Vagina (tissue), 2 donors: ENCODE results near the gene SEL1L. TPM values are rescaled to one million over a fixed set of nuclear protein-coding genes. Genes with fewer than 3 reads are reported as not detected.

Experiments used
- DNase-seq, 2 donors: peaks; one replicate each; pipeline ENCODE4 v3.0.0-alpha.2; 2017; ENCODE audit errors: extremely low spot score in 2 of 2
- H3K27ac ChIP-seq: fragments of 200-600 bp; sonication (generic); one replicate; pipeline ENCODE4 v1.5.1; 2019
- H3K27me3 ChIP-seq: fragments of 200-600 bp; sonication (generic); one replicate; pipeline ENCODE4 v1.5.1; 2019
- H3K36me3 ChIP-seq, 2 donors: fragments of 200-600 bp; sonication (generic); one replicate each; pipeline ENCODE4 v1.5.1; 2017 to 2019
- H3K4me1 ChIP-seq: fragments of 200-600 bp; sonication (generic); one replicate; pipeline ENCODE4 v1.5.1; 2019
- H3K4me3 ChIP-seq, 2 donors: fragments of 200-600 bp; sonication (generic); 1 replicate in 1 of 2; 2 replicates in 1 of 2; pipeline ENCODE4 v1.5.1; 2016 to 2019
- H3K9me3 ChIP-seq: fragments of 200-600 bp; sonication (generic); one replicate; pipeline ENCODE4 v1.5.1; 2019
- POLR2A ChIP-seq, 2 donors: fragments of 450-650 bp; IDR thresholded peaks; one replicate each; pipeline ENCODE4 v1.6.1; 2017; ENCODE audit warnings: antibody characterized with exemption in 2 of 2, mild to moderate bottlenecking in 2 of 2, moderate library complexity in 2 of 2
- POLR2AphosphoS5 ChIP-seq, 2 donors: sonication (generic); formaldehyde crosslinking; IDR thresholded peaks; one replicate each; pipeline ENCODE4 v1.9.0; 2017; ENCODE audit warnings: antibody characterized with exemption in 2 of 2, mild to moderate bottlenecking in 2 of 2, low read depth in 1 of 2; ENCODE audit not compliant: insufficient read depth in 1 of 2
- intact Hi-C: fragments of 100-400 bp; cut with DNase I; formaldehyde crosslinking; loops from one replicate; pipeline ENCODE4 v1.15.1; 2023
- total RNA-seq: library from RNA; depleted of rRNA; stranded (reverse); fragments of >200 nt; gene quantifications from one replicate; pipeline ENCODE4 v1.2.3, GENCODE V29; 2016
- TF ChIP-seq, protein P1 (sequence below), 3 experiments: fragments of 450-650 bp in 2 of 3; fragments of 200-600 bp in 1 of 3; sonication (generic) in 1 of 3; IDR thresholded peaks; one replicate each; pipeline ENCODE4 v1.5.1; 2017 to 2019; ENCODE audit warnings: antibody characterized with exemption in 3 of 3, mild to moderate bottlenecking in 2 of 3, moderate library complexity in 2 of 3

The SEL1L gene
- total RNA-seq, 1 donor from 2014 or later, result 28.2 TPM

DNA sequence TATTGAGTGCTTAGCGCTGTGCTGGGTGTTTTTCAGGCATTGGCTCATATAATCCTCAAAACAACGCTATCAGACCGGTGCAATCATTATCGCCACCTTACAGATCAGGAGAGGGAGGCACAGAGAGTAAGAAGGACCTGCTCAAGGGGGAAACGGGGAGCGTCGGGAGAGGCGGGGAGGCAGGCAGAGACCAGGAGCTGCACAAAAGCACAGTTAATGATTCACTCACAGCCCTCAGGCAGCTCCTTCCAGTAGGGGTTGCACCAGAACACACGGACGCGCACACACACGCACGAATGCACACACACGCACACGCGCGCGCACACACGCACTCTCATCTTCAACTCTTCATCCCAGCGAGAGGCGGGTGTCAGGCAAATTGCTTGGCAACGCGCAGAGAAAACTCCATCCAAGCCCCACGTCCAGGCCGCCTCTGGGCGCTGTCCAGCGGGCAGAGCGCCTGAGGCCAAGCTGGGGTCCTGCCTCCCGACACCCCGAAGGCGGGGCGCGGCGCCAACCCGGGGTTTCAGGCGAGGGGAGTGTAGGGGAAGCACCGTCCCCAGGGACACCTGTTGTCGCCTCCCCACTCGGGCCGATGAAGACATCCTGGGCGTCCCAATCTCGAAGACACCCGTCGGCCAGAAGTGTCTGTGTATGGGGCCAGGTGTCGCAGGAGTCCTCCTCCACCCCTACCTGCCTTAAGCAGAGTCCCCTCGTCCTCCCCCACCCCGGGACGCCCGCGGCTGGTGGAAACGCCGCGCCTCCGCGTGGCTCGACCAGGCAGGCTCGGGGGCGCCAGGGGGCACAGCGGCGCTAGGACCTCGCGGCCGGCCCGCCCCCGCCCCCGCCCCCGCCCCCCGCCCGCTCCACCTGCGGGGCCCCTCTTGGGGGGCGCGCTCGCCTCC is 98.0 kb downstream of the SEL1L start:
- Histone ChIP-seq H3K4me1 (peaks cover 6% of the 10 kb centered on the region), H3K27ac (peak overlapping the region; percentile 29), H3K9me3 (no peaks in the 10 kb centered on the region), H3K36me3 (no peaks in the 10 kb centered on the region), H3K27me3 (no peaks in the 10 kb centered on the region), H3K4me3 (peak overlapping the region; percentile 48 to 58)
- no peak for TF ChIP-seq POLR2A (IDR thresholded peaks at IDR 0.05)
- TF ChIP-seq POLR2AphosphoS5 (IDR thresholded peaks at IDR 0.05; ENCODE audit: insufficient read depth in 1 of 2, low read depth in 1 of 2), result no peak
- TF ChIP-seq, protein P1, sequence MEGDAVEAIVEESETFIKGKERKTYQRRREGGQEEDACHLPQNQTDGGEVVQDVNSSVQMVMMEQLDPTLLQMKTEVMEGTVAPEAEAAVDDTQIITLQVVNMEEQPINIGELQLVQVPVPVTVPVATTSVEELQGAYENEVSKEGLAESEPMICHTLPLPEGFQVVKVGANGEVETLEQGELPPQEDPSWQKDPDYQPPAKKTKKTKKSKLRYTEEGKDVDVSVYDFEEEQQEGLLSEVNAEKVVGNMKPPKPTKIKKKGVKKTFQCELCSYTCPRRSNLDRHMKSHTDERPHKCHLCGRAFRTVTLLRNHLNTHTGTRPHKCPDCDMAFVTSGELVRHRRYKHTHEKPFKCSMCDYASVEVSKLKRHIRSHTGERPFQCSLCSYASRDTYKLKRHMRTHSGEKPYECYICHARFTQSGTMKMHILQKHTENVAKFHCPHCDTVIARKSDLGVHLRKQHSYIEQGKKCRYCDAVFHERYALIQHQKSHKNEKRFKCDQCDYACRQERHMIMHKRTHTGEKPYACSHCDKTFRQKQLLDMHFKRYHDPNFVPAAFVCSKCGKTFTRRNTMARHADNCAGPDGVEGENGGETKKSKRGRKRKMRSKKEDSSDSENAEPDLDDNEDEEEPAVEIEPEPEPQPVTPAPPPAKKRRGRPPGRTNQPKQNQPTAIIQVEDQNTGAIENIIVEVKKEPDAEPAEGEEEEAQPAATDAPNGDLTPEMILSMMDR (IDR thresholded peaks at IDR 0.05), result no peak
- DNase-seq, result no peak
- intact Hi-C loops, result no loop called here

DNA sequence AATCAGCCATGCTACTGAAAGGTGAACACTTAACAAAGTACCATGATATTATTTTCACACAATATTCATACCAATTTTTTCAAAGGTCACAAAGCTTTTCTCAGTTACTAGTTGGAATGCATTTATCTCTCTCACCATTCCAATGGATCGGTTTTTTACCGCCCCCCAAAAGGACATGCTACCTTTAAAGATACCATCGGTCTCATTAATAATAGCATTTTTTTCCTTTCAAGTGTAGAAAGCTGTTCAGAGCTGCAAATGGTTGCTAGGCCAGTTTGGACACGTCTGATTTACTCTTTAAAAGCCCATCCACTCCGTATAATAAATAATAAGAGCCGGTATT is 98.6 kb downstream of the SEL1L start:
- H3K4me1 ChIP-seq, result peaks cover 6% of the 10 kb centered on the region
- TF ChIP-seq POLR2A (IDR thresholded peaks at IDR 0.05) (no peak), POLR2AphosphoS5 (IDR thresholded peaks at IDR 0.05; ENCODE audit: insufficient read depth in 1 of 2, low read depth in 1 of 2) (no peak)
- TF ChIP-seq, protein P1 (IDR thresholded peaks at IDR 0.05), result no peak
- intact Hi-C loops, result no loop called here
- H3K27me3 ChIP-seq, result no peaks in the 10 kb centered on the region
- DNase-seq, result no peak
- H3K4me3 ChIP-seq, result peak overlapping the region; percentile 48 to 58
- no peaks in the 10 kb centered on the region for H3K9me3 ChIP-seq
- H3K27ac ChIP-seq, result no peak overlapping the region
- no peaks in the 10 kb centered on the region for H3K36me3 ChIP-seq

DNA sequence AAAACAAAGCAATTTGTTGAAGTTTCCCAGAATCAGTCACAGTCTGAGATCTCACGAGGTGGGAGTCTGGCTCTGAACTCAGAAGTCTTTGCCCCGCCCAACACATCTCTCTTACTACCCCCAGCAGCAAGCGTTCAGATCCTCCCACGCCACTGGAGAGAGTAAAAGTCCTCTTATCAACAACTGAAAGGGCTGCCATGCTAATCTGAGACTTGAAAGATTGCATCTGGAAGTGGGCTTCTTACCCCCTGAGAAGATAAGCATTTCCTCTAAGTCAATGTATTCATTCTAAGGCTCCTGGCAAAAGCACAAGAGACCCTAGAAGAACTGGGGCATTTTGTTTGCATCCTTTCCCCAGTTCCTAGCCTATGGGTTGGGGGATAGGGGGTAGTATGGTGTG is 99.4 kb downstream of the SEL1L start:
- H3K4me1 ChIP-seq, result peaks cover 6% of the 10 kb centered on the region
- H3K4me3 ChIP-seq, result no peak overlapping the region
- H3K27ac ChIP-seq, result no peak overlapping the region
- intact Hi-C loops, result no loop called here
- no peak for DNase-seq
- H3K36me3 ChIP-seq, result no peaks in the 10 kb centered on the region
- TF ChIP-seq, protein P1 (IDR thresholded peaks at IDR 0.05), result no peak
- TF ChIP-seq POLR2AphosphoS5 (IDR thresholded peaks at IDR 0.05; ENCODE audit: insufficient read depth in 1 of 2, low read depth in 1 of 2), result no peak
- TF ChIP-seq POLR2A (IDR thresholded peaks at IDR 0.05), result no peak
- no peaks in the 10 kb centered on the region for H3K27me3 ChIP-seq
- no peaks in the 10 kb centered on the region for H3K9me3 ChIP-seq

DNA sequence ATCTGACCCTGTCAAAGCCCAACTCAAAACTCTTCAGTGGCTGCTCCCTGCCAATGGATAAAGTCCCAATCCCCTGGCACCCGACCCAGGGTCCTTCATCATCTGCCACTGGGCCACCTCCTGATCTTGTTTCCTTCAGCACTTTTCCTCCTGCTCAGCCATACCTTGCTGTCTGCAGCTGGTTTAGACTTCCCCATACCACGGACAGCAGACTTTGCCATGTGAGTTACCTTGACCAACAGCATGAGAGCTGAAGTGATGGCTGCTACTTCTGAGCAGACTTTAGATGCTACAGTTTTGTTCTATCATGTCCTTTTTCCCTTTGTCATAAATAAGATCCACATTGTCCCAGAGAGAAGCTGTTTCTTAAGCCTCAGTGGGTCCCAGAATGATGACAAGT is 100.3 kb downstream of the SEL1L start:
- H3K36me3 ChIP-seq, result no peaks in the 10 kb centered on the region
- H3K9me3 ChIP-seq, result no peaks in the 10 kb centered on the region
- no peak for DNase-seq
- intact Hi-C loops, result no loop called here
- H3K27ac ChIP-seq, result no peak overlapping the region
- no peaks in the 10 kb centered on the region for H3K27me3 ChIP-seq
- no peak for TF ChIP-seq POLR2A (IDR thresholded peaks at IDR 0.05)
- TF ChIP-seq, protein P1 (IDR thresholded peaks at IDR 0.05), result no peak
- TF ChIP-seq POLR2AphosphoS5 (IDR thresholded peaks at IDR 0.05; ENCODE audit: insufficient read depth in 1 of 2, low read depth in 1 of 2), result no peak
- no peak overlapping the region for H3K4me3 ChIP-seq
- H3K4me1 ChIP-seq, result peaks cover 6% of the 10 kb centered on the region

DNA sequence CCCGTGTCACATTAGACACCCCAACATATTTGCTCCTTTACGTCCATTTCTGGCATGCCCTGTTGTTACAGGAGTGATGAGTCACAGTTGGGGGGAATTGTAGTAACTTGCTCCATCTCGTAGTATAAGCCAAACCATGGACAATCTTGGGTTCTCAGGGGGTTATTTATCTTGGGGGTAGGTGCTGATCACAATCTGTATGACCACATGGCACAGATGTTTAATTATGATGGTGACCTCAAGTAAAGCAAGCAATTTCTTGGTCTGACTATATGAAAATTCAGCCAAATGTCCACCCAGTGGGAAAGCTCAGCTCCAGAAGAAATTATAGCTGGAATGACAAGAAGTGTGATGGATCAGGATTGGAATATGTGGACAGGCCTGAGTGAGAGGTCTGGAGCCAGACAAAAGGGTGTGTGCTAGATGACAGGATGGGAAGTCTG is 101.4 kb downstream of the SEL1L start:
- TF ChIP-seq, protein P1 (IDR thresholded peaks at IDR 0.05), result no peak
- no peaks in the 10 kb centered on the region for H3K27me3 ChIP-seq
- no peak for DNase-seq
- H3K4me1 ChIP-seq, result peaks cover 6% of the 10 kb centered on the region
- H3K36me3 ChIP-seq, result no peaks in the 10 kb centered on the region
- H3K4me3 ChIP-seq, result no peak overlapping the region
- H3K27ac ChIP-seq, result no peak overlapping the region
- intact Hi-C loops, result no loop called here
- H3K9me3 ChIP-seq, result no peaks in the 10 kb centered on the region
